Adrenal gland (tissue), 19 donors: ENCODE data around the gene PNPLA2. TPM values are rescaled to one million over a fixed set of nuclear protein-coding genes. Genes with fewer than 3 reads are reported as not detected.

Experiments used
- DNase-seq, 7 donors: peaks; one replicate each; pipeline ENCODE4 v3.0.0-alpha.2; 2019 to 2020
- H3K27ac ChIP-seq, 5 donors: fragments of 200-600 bp; sonication (generic) in 4 of 5; 1 replicate in 3 of 5; 2 replicates in 2 of 5; pipeline versions ENCODE4 v1.5.1 to v1.8.0; 2016 to 2020; ENCODE audit warnings: mild to moderate bottlenecking in 1 of 5
- H3K27me3 ChIP-seq: fragments of 200-600 bp; 2 replicates; pipeline ENCODE4 v1.8.0; 2021
- H3K36me3 ChIP-seq, 2 donors: fragments of 200-600 bp; replicated peaks in 1 of 2; 1 replicate in 1 of 2; 2 replicates in 1 of 2; pipeline versions ENCODE4 v1.5.1 to v1.8.0; 2018 to 2022
- H3K4me1 ChIP-seq, 2 donors: fragments of 200-600 bp; replicated peaks in 1 of 2; 1 replicate in 1 of 2; 2 replicates in 1 of 2; pipeline versions ENCODE4 v1.5.1 to v1.8.0; 2018 to 2021
- H3K4me3 ChIP-seq, 4 donors: fragments of 200-600 bp; sonication (generic) in 3 of 4; one replicate each; pipeline ENCODE4 v1.5.1; 2016 to 2018
- H3K9me3 ChIP-seq, 3 donors: fragments of 200-600 bp; sonication (generic) in 1 of 3; replicated peaks in 1 of 3; 1 replicate in 2 of 3; 2 replicates in 1 of 3; pipeline versions ENCODE4 v1.5.1 to v1.8.0; 2016 to 2021
- POLR2A ChIP-seq, 2 donors: fragments of 450-650 bp; IDR thresholded peaks; one replicate each; pipeline ENCODE4 v1.6.1; 2017; ENCODE audit warnings: antibody characterized with exemption in 2 of 2, mild to moderate bottlenecking in 2 of 2, moderate library complexity in 1 of 2
- WGBS, 4 donors: extraction: QIAGEN DNeasy Blood & Tissue Kit in 2 of 4; methylation state at CpG; one replicate each; pipeline versions ENCODE4 v1.1.5 to v1.1.7; 2013 to 2017; 5-methylcytosine and 5-hydroxymethylcytosine counted together
- intact Hi-C, 2 donors: fragments of 100-400 bp; cut with DNase I; formaldehyde crosslinking; loops; one replicate each; pipeline versions ENCODE4 v1.14.1 to v1.15.0; 2022 to 2023
- long read RNA-seq, 10 donors: library from polyadenylated mRNA in 3 of 10; unstranded in 2 of 10; stranded (forward) in 1 of 10; transcript quantifications; one replicate each; pipeline ENCODE4 v2.0.0 and lab custom pipeline, GENCODE V29; 2021 to 2026
- polyA plus RNA-seq, 3 donors: library from polyadenylated mRNA; stranded (reverse); fragments of 200-250 nt in 2 of 3; fragments of 350-450 nt in 1 of 3; fragmentation: Illumina TruSeq in 1 of 3; extraction: RNeasy Lipid Tissue Mini Kit (QIAGEN cat#74804) in 1 of 3; gene quantifications; one replicate each; pipeline ENCODE4 v1.2.3, GENCODE V29; 2013 to 2014
- total RNA-seq, 9 donors: library from RNA; depleted of rRNA in 4 of 9; stranded (reverse); fragments of >200 nt in 4 of 9; fragments of 120-200 nt in 1 of 9; fragmentation: NEBNext Ultra II Directional in 1 of 9; extraction: Animal tissue kit (Norgen Biotek cat#: 25700) in 1 of 9; gene quantifications; one replicate each; pipeline versions ENCODE4 v1.1.0 to v1.2.4, GENCODE V29; 2013 to 2023
- TF ChIP-seq, protein P1 (sequence below), 6 experiments: fragments of 450-650 bp in 4 of 6; fragments of 200-600 bp in 2 of 6; sonication (generic) in 1 of 6; IDR thresholded peaks; 1 replicate in 5 of 6; 2 replicates in 1 of 6; pipeline versions ENCODE4 v1.5.1 to v1.8.0; 2016 to 2021; ENCODE audit warnings: antibody characterized with exemption in 6 of 6, mild to moderate bottlenecking in 2 of 6, moderate library complexity in 1 of 6
- donor health status: healthy with polysubstance abuse.
- donor health status: Bipolar disorder and iron deficiency.
- donor health status: DM: yes; HTN: yes; CAD: no.
- donor health status: DM: no; HTN: no; CAD: no.
- donor health status: DM: no; HTN: no; CAD: no.
- donor health status: DM: yes; HTN: yes; CAD: no.

Gene PNPLA2, protein sequence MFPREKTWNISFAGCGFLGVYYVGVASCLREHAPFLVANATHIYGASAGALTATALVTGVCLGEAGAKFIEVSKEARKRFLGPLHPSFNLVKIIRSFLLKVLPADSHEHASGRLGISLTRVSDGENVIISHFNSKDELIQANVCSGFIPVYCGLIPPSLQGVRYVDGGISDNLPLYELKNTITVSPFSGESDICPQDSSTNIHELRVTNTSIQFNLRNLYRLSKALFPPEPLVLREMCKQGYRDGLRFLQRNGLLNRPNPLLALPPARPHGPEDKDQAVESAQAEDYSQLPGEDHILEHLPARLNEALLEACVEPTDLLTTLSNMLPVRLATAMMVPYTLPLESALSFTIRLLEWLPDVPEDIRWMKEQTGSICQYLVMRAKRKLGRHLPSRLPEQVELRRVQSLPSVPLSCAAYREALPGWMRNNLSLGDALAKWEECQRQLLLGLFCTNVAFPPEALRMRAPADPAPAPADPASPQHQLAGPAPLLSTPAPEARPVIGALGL
- total RNA-seq = 100 to 1,000 TPM in 4 of 9 donors, 10 to 100 TPM in 5; 24.1 to 311 (median 89.4) TPM
- 100 to 1,000 TPM in 2 of 3 donors, 10 to 100 TPM in 1; 46.2 to 403 (median 162) TPM for polyA plus RNA-seq
- long read RNA-seq, donor 1, partial matches to known transcripts = 38 of 46 reads
- long read RNA-seq, donor 1, other reads (novel, unspliced or antisense) = 7 of 46 reads
- long read RNA-seq, donor 2, partial matches to known transcripts = 41 of 41 reads
- long read RNA-seq, donor 2, other reads (novel, unspliced or antisense) = 0 of 41 reads
- long read RNA-seq, donor 3, partial matches to known transcripts = 7 of 7 reads
- long read RNA-seq, donor 3, other reads (novel, unspliced or antisense) = 0 of 7 reads
- long read RNA-seq, donor 4, partial matches to known transcripts = 36 of 39 reads
- long read RNA-seq, donor 4, other reads (novel, unspliced or antisense) = 1 of 39 reads
- long read RNA-seq, donor 5, partial matches to known transcripts = 314 of 343 reads
- long read RNA-seq, donor 5, other reads (novel, unspliced or antisense) = 27 of 343 reads
- long read RNA-seq, donor 6, partial matches to known transcripts = 13 of 17 reads
- long read RNA-seq, donor 6, other reads (novel, unspliced or antisense) = 4 of 17 reads
- long read RNA-seq, donor 7, partial matches to known transcripts = 19 of 19 reads
- long read RNA-seq, donor 7, other reads (novel, unspliced or antisense) = 0 of 19 reads
- long read RNA-seq, donor 8, partial matches to known transcripts = 66 of 68 reads
- long read RNA-seq, donor 8, other reads (novel, unspliced or antisense) = 0 of 68 reads
- long read RNA-seq, donor 9, partial matches to known transcripts = 15 of 15 reads
- long read RNA-seq, donor 9, other reads (novel, unspliced or antisense) = 0 of 15 reads
- long read RNA-seq, donor 10, partial matches to known transcripts = 24 of 24 reads
- long read RNA-seq, donor 10, other reads (novel, unspliced or antisense) = 0 of 24 reads

DNA sequence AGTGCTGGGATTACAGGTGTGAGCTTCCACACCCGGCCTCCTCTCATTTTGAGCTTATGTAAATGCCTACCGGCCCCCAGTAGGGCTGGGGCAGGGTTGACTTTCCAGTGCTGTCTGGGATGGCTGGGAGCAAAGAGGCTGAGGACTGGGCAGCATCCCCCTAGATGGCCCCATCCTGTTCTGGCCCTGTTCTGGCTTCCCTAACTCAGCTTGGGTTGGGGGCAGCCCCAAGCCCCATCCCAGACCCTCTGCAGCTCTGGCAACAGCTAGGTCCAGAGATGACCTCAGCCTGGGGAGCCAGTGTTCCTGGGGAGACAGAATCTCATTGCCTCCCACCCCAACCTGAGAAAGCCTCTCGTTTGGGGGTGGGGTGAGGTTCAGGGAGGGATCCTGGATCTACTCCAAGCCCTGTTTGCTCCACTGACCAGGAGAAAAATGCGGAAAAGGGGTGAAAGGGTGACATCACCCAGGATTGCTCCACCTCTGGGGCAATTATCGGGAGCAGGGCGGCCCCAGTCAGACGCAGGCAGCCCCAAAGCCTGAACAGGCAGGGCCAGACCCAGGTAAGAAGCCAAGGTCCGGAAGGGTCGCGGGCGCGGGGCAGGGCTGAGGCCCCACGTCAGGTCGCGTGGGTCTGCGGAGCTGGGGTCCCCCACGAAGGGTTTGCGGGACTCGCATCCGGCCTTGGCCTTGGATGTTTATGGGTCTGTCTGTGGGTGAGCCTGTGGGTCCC, at the start of gene PNPLA2:
TSS of gene PNPLA2 (plus strand) at position 519 of the 733 bp plus-strand sequence. CDS start 805 bp downstream, outside the sequence.
- H3K9me3 ChIP-seq = no peaks in the 10 kb centered on the region
- peak within 1 kb of the TSS; percentile 71 to 98 (median 96) for H3K27ac ChIP-seq
- H3K36me3 ChIP-seq = peaks cover 0 to 14% of the 10 kb centered on the region in 2 donors
- H3K4me1 ChIP-seq = peaks cover 31 to 34% of the 10 kb centered on the region in 2 donors
- no peaks in the 10 kb centered on the region for H3K27me3 ChIP-seq
- WGBS, 4 donors = 15 to 35% (median 17%) methylated on average over 10 to 20 of the region's 20 CpGs
- TF ChIP-seq, protein P1, sequence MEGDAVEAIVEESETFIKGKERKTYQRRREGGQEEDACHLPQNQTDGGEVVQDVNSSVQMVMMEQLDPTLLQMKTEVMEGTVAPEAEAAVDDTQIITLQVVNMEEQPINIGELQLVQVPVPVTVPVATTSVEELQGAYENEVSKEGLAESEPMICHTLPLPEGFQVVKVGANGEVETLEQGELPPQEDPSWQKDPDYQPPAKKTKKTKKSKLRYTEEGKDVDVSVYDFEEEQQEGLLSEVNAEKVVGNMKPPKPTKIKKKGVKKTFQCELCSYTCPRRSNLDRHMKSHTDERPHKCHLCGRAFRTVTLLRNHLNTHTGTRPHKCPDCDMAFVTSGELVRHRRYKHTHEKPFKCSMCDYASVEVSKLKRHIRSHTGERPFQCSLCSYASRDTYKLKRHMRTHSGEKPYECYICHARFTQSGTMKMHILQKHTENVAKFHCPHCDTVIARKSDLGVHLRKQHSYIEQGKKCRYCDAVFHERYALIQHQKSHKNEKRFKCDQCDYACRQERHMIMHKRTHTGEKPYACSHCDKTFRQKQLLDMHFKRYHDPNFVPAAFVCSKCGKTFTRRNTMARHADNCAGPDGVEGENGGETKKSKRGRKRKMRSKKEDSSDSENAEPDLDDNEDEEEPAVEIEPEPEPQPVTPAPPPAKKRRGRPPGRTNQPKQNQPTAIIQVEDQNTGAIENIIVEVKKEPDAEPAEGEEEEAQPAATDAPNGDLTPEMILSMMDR (IDR thresholded peaks at IDR 0.05) = no peak
- TF ChIP-seq POLR2A (IDR thresholded peaks at IDR 0.05) = peak in 1 of 2 donors; percentile 15
- H3K4me3 ChIP-seq = peak within 1 kb of the TSS; percentile 59 to 98 (median 84)
- intact Hi-C loops = no loop called here
- DNase-seq = peak in 4 of 7 donors; percentile 39 to 68 (median 58)

DNA sequence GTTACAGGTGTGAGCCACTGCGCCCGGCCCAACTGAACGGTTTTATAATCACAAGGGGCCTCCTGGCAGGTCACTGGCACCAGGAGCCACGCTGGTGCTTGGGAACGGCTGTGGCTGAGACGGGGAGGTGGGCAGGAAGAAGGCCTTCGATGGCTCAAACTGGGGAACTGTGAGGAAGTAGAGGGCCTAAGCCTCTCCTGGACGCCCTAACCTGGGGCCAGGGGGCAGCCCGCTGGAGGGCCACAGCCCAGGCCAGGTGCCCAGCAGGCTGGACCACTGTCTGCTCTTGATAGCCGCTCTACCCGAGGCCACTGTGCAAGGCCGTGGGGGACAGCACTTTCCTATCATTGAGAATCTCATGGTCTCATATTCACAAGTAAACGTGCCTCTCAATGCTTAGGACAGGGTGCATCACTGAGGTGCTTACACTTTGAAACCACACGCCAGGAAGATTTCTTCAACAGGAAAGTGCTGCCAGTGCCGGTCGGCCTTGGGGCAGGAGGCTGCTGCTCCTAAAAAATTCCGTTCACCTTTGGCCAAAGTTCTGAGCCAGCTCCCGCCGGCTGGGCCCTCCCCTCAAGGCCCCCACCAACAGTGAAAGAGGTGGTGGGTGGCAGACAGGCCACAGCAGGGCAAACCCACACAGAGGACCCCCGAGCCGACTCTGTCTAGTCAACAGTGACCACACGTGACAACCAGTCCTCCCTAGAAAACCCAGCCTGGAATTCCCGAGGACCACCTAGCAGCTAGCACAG, 48.6 kb upstream of the PNPLA2 start:
- Histone ChIP-seq H3K4me3 (no peak overlapping the region), H3K36me3 (peaks cover 0 to 62% of the 10 kb centered on the region in 2 donors), H3K4me1 (peaks cover 14 to 17% of the 10 kb centered on the region in 2 donors), H3K9me3 (no peaks in the 10 kb centered on the region), H3K27me3 (no peaks in the 10 kb centered on the region), H3K27ac (peak overlapping the region in 3 of 5 donors; percentile 29 to 71 (median 62))
- intact Hi-C loops = no loop called here
- WGBS, 4 donors = 63 to 66% (median 65%) methylated on average over 6 to 23 of the region's 23 CpGs
- peak in 4 of 7 donors; percentile 27 to 52 (median 35) for DNase-seq
- TF ChIP-seq, protein P1 (IDR thresholded peaks at IDR 0.05) = no peak
- no peak for TF ChIP-seq POLR2A (IDR thresholded peaks at IDR 0.05)
